GM19372 (cell line): ENCODE measurements around the gene ZNF33B.
"Not testable (repeated sequence)": the region's sequence is repeated elsewhere in the genome, so short reads cannot be mapped to it uniquely, and the experiment has no call there.

Source experiments
- ATAC-seq: cut with Tn5 transposase; IDR thresholded peaks from one replicate; pipeline ENCODE4 v1.9.1; 2021; ENCODE audit warnings: mild to moderate bottlenecking, low read depth, moderate library complexity; ENCODE audit not compliant: unreplicated experiment

Gene ZNF33B

GRCh38 chr10:42618424-42618823 lies 19.9 kb downstream of the ZNF33B start:
- no peak for ATAC-seq

GRCh38 chr10:42615419-42615818 lies 23.0 kb downstream of the ZNF33B start:
- no peak for ATAC-seq

GRCh38 chr10:42609872-42610271 lies 28.5 kb downstream of the ZNF33B start:
- no peak for ATAC-seq

DNA sequence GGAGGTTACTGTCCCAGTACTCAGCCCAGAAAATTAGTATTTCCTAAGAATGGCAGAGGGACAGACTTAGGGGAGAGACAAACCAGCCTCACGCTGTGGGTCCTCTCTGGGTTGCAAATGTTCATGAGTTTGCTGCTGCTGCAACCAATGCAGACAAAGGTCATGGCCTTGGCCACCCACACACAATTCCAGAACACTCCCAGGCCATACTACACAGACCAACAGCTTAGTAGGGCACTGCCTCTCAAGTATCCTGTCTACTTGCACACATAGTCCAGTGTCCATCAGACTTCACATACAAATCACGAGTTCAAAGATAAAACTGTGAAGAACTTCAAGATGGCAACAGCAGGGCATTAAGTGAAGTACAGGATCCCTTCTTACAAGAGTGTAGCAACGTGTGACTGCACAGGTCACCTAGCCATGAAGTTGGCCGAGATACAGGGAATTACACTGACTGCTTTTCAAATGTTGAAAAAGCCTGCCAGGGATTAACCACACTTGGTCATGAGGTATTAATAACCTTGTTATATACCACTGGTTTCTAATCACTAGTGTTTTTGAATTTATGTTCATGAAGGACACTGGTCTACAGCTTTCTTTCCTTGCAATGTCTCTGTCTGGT lies 40.0 kb downstream of the ZNF33B start:
- ATAC-seq = no peak

GRCh38 chr10:42596196-42596595 lies 42.2 kb downstream of the ZNF33B start:
- no peak for ATAC-seq

DNA sequence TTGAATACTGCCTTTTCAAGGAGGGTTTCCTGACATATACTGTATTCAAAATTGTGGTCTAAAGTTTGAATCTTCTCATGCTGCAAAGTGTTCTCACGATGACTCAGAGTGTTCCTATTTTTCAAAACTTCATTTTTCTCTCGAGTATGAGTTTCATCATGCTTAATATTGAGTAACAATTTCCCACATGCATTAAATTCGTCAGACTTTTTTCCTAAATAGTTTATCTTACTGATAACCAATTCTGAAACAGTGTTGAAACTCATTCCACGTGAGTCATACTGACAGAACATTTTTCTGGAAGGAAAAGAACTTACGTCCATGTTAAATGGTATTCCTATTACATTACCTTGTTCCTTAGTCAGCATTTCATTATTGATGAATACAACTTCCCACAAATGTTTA lies 44.1 kb downstream of the ZNF33B start:
- no peak for ATAC-seq

DNA sequence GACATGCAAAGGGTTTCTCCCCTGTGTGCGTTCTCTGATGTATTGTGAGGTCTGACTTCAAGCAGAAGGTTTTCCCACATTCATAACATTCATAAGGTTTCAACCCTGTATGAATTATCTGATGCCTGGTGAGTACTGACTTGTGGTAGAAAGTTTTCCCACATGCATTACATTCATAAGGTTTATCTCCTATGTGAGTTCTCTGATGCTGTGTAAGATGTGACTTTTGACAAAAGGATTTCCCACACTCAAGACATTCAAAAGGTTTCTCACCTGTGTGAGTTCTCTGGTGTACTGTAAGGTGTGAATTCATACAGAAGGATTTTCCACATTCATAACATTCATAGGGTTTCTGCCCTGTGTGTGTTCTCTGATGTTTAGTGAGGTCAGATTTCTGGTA lies 45.1 kb downstream of the ZNF33B start:
- no peak for ATAC-seq

DNA sequence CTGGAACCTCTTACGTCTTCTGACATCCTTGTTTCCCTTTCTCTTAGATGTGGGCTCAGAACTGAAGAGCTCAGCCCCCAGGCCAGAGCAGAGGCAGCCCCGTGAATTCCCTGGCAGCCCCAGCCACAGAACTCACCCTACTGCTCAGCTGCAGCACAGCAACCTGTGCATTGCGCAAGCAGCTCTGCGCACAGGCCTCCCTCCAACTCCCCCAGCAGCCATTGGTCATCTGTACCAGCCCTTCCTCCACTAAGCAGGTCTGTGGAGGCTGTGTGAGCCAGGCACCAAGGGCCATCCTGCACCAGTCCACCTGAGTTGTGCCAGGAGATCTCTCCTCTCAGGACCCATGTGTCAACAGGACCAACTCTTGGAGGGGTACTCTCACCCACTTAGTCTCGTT lies 54.5 kb downstream of the ZNF33B start:
- ATAC-seq = no peak

DNA sequence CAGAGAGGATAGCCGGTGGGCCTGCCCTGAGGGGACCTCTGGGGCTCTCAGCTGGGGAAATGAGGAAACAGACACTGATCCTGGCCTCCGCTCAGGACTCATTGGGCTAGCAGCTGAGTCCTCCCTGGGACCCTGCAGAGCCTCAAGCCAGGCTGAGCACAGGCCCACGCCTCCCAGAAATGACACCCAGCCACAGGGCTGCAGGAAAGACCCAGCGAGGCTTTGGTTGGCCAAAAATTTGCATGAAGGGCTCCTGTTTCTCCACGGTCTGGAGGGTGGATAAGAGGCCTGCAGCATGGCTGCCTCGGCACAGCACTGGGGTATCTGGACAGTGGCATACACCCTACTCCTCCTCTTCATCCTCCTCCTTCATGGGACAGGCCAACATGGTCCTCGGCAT lies 60.4 kb downstream of the ZNF33B start:
- no peak for ATAC-seq

DNA sequence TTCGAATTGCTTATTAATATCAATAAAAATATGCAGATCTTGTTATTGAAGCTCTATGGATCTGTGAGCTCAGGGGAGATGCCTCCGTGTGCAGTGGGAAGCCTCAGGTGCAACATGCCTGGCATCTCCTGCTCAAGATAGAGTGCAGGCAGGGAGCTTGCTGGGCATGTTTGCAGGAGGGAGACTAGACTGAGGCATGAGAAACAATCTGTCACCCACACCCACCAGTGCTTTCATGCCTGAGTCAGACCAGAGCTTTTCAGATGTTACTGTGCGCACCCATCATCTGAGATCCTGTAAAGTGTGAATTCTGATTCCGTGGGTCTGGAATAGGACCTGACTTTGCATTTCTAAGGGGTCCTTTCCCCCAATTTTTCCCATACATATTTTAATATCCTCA lies 62.0 kb downstream of the ZNF33B start:
- ATAC-seq = no peak

DNA sequence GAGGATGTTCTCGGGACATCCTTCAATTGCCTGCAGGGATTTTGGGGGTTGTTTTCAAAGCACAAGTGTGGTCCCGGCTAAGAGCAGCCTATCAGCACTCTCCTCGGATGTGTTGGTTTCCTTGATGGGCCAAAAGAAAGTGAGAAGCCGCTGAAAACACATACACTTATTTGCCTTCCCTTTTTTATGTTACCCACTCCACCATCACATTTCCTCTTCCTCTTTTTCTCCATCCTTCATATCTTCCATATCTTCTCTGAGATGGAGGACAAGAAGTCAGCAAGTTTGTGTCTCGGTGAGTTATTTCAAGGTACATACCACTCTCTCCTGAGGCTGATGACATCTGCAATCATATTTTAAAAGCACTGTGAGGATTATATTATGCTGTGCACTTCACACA lies 64.0 kb downstream of the ZNF33B start:
- no peak for ATAC-seq

DNA sequence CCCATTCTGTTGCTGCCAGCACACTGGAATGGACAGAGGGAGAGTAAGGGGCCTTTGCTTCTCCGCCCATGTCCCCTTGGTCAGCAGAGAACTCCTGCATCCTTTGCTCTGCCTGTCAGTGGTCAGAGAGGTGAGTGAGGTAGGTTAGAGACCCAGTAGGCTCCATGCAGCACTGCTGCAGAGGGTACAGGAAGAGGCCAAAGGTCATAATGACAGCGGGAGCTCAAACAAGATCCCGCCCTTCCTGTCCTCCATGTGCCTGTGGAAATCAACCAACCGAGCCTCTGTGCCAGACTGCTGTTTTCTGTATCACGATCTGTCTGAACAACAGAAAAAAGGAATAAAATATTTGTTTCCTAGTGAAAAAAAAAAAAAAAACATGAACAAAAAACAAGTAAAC lies 81.4 kb downstream of the ZNF33B start:
- ATAC-seq = no peak

DNA sequence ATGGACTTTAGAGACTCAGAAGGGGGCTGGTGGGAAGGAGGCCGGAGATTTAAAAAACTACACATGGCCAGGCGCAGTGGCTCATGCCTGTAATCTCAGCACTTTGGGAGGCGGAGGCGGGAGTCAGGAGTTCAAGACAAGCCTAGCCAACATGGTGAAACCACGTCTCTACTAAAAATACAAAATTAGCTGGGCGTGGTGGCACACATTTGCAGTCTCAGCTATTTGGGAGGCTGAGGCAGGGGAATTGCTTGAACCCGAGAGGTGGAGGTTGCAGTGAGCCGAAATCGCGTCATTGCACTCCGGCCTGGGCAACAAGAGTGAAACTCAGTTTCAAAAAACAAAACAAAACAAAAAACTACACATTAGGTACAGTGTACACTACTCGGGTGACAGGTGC lies 84.8 kb downstream of the ZNF33B start:
- not testable (repeated sequence) for ATAC-seq

GRCh38 chr10:42553064-42553407 lies 85.3 kb downstream of the ZNF33B start:
- ATAC-seq = peak; percentile 24

- peak; percentile 92 for ATAC-seq
Measured at GRCh38 chr10:42552188-42553063, 85.9 kb downstream of the ZNF33B start.

GRCh38 chr10:42551582-42552187 lies 86.7 kb downstream of the ZNF33B start:
- ATAC-seq = no peak

- ATAC-seq = no peak
Measured at GRCh38 chr10:42549851-42550250, 88.5 kb downstream of the ZNF33B start.

DNA sequence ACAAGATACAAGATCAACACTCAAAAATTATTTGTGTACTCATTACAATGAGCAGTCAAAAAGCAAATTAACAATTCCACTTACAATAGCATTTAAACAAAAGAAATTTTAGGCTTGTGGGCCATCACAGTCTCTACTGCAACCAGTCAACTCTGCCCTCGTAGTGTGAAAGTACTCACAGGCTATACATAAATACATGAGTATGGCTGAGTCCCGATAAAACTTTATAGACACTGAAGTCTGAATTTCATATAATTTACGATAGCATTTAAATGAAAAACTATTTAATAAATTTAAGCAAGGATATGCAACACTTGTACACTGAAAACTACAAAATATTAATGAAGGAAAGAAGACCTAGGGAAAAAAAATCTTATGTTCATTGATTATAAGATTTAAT lies 90.1 kb downstream of the ZNF33B start:
- ATAC-seq = no peak

DNA sequence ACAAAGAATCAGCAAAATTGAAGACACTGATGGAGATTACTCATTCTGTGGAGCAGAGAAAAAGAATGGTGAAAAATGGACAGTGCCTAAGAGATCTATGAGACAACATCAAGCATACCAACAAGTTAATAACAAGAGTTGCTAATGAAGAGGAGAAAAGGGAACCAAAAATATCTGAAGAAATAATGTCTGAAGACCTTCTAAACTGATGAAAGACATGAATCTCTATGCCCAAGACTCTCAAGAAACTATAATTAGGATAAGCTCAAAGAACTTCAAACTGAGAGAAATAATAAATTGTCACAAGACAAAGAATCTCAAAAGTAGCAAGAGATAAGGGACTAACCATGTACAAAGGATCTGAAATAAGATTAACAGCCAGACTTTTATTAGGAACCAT lies 93.4 kb downstream of the ZNF33B start:
- ATAC-seq = no peak

GRCh38 chr10:42543840-42544372 lies 94.5 kb downstream of the ZNF33B start:
- no peak for ATAC-seq
